ENCODE measurements around the gene SLC22A23.
A peak's percentile ranks its signal among the peaks of the same experiment; 100 is the strongest.

Gene SLC22A23

GRCh38 chr6:3329393-3330051, 127.3 kb downstream of the SLC22A23 start:
- DNase-seq, result no peak

GRCh38 chr6:3328796-3329195, 128.1 kb downstream of the SLC22A23 start:
- no peak for DNase-seq

- no peak for DNase-seq
These were observed 128.7 kb downstream of the SLC22A23 start for GRCh38 chr6:3328145-3328544.

GRCh38 chr6:3327403-3327802, 129.4 kb downstream of the SLC22A23 start:
- DNase-seq, result no peak

DNA sequence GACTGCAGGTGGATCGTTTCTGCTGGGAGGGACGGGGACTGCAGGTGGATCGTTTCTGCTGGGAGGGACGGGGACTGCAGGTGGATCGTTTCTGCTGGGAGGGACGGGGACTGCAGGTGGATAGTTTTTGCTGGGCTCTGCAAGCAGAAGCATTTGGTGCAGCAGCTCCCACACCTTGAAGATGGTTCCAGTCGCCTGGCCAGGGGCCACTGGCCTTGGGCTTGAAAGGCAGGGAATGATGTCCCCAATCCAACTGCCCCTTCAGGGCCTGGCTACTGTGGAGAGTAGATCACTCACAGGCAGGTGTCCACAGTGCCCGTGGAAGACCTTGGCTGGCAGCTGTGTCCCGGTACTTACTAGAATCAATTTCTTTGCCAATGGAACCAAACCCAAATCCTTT, 129.9 kb downstream of the SLC22A23 start:
- DNase-seq, result no peak

- no peak for DNase-seq
These were observed 130.5 kb downstream of the SLC22A23 start for GRCh38 chr6:3326184-3326971.

GRCh38 chr6:3325210-3325609, 131.6 kb downstream of the SLC22A23 start:
- DNase-seq, result no peak

GRCh38 chr6:3324262-3324942, 132.4 kb downstream of the SLC22A23 start:
- peak; percentile 48 for DNase-seq

GRCh38 chr6:3323696-3324261, 133.1 kb downstream of the SLC22A23 start:
- no peak for DNase-seq

GRCh38 chr6:3323148-3323547, 133.7 kb downstream of the SLC22A23 start:
- DNase-seq, result no peak

DNA sequence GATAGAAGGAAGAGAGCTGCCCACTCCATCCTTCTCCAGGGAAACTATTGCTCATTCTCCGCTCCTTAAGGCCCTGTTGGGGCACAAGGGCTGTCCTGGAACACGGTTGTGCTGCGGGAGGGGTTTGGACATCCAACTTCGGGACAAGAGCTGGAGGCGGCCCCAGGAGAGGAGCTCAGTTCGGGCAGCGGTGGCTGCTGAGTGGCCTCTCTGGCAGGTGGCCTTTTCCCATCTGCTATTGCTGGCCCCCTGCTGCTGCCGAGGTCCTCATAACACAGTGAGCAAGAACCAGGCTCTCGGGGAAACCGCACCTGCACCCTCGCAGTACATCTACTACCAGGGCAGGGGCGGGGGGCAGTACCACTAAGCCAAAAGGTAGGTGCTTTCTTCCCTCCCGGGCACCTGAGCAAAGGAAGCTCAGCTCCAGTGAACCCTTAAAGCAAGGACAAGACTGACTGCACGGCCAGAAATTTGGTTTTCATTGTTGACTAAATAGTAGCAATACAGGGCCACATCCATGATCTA, 134.4 kb downstream of the SLC22A23 start:
- DNase-seq, result no peak

GRCh38 chr6:3321875-3322274, 135.0 kb downstream of the SLC22A23 start:
- no peak for DNase-seq

DNA sequence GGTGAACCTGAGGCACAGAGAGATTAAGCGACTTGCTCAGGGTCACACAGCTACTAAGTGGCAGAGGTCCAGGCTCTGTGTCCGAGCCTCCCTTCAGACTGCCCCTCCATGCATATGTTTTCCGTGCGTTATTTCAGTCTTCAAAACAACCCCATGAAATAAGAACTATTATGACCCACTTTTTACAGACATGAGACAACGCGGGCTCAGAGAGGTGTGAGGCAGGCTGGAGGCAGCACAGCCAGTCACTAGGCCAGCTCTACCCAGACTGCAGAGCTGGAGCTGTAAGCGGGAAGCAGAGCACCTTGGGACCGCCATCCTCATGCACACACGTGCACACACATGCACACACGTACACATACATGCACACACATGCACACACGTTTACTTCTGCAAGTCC, 135.8 kb downstream of the SLC22A23 start:
- DNase-seq, result no peak

GRCh38 chr6:3320238-3320811, 136.5 kb downstream of the SLC22A23 start:
- no peak for DNase-seq

GRCh38 chr6:3319610-3320200, 137.1 kb downstream of the SLC22A23 start:
- DNase-seq, result no peak

DNA sequence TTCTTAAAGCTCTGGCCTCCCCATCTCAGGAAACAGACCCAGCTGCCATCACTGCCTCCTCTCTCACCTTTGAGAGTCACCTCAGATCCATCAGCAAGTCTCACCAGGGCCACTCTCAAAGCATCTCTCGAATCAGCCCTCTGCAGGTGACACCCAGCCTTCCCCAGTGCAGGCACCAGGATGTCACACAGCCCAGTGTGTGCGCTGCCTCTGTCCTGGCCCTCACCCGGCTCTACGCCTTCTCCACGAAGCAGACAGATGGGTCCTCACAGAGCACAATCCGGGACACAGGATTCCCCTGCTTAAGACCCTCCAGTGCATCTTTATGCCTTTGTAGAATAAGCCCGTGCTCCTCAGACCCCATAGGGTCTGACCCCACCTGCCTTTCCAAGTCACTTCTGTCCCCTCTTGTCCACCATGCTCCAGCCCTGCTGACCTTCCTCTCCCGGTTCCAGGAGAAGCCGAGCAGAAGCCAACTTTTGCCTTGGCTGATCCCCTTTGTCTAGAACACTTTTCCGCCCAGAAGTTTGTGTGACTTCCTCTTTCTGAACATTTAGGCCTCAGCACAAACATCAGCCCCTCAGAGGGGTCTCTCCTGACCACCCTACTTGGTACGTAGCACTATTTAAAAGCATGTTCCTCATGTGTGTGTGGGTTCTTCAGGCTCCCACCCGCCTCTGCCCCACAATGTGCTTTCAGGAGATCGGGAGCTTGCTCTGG, 137.9 kb downstream of the SLC22A23 start:
- DNase-seq, result no peak

GRCh38 chr6:3318226-3318625, 138.6 kb downstream of the SLC22A23 start:
- DNase-seq, result peak; percentile 68

DNA sequence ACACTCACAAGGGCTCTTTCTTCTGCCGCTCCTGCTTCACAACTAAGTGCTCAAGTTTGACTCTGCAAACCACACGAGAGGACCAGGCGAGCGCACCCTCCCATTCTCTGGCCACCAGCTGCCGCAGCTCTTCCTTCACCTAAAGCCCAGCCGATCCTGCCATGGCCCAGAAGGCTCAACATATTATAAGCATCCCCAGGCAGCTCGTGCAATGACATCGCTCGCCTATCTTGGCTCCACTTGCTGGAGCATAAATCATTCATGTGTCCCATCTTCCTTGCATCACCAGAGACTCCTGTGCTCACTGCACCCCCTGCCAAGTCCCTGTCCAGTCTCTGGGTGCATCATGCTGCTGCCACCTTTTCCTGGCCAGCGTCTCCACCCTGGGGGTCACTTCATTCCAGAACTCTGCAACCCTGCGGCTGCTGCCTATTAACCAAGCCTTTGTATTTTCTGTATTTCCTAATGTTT, 139.1 kb downstream of the SLC22A23 start:
- DNase-seq, result no peak

DNA sequence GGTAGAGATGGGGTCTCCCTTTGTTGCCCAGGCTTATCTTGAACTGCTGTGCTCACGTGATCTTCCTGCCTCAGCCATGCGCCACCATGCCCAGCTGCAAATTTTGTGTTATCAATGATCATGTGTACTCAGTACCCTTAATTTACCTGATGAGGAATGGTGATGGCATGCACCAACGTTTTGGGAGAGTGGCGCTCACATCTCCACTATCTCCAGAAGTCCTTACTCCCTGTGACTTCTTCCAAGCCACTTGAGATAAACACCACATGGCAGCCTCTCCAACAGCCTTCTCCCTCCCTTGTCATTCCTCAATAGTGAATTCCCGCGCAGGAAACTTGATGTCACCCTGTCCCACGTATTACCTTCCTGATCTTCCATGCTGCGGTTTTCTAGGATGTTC, 140.0 kb downstream of the SLC22A23 start:
- no peak for DNase-seq

- no peak for DNase-seq
These were observed 140.5 kb downstream of the SLC22A23 start for GRCh38 chr6:3316331-3316730.

DNA sequence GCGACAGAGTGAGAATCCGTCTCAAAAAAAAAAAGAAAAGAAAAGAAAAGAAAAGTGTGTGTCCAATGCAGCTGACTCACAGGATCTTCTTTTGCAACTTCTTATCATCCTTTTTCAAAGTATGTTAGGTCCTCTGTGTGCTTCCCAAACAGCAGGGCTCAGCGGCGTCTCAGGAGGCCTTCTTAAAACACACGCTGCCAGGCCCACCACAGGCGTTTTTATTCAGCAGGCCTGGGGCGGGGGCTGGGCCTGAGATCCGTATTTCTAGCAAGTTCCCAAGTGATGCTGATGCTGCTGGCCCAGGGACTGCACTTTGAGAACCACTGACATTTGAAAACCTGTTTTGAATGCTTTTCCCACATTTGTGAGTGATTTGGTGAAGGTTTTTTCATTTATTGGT, 141.0 kb downstream of the SLC22A23 start:
- no peak for DNase-seq
